ENCODE data around the gene MMP28. TPM values are rescaled to one million over a fixed set of nuclear protein-coding genes. Genes with fewer than 3 reads are reported as not detected.

Gene MMP28
- total RNA-seq, 1 experiment from 2014 or later: not detected

DNA sequence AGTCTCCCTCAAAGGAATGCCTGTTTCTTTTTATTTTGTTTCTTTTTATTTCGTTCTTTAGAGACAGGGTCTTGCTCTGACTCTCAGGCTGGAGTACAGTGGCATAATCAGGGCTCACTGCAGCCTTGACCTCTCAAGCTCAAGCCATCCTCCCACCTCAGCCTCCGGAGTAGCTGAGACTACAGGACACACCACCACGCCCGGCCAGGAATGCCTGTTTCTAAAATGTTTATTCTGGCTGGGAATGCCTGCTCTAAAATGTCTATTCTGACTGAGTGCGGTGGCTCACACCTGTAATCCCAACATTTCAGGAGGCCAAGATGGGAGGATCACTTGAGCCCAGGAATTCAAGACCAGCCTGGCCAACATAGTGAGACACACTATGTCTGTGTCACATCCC is 2.5 kb upstream of the MMP28 start:
- no peak overlapping the region for H3K27ac ChIP-seq (ENCODE audit: insufficient read length, low read depth, low read length)
- H3K4me1 Mint-ChIP-seq: peaks cover 6 to 12% of the 10 kb centered on the region in 2 experiments
- no peaks in the 10 kb centered on the region for H3K36me3 Mint-ChIP-seq (ENCODE audit: insufficient read depth in 1 of 3, low read depth in 3 of 3)
- no peaks in the 10 kb centered on the region for H3K79me1 ChIP-seq (ENCODE audit: insufficient read depth, low read depth, low read length, poor library complexity, severe bottlenecking)
- H3K27me3 Mint-ChIP-seq (ENCODE audit: low read depth): peaks cover 77% of the 10 kb centered on the region
- H3K4me3 Mint-ChIP-seq: no peak overlapping the region
- H2AK5ac ChIP-seq (ENCODE audit: insufficient read length, low read length): no peak overlapping the region
- H2BK15ac ChIP-seq (ENCODE audit: low read depth, low read length): no peak overlapping the region
- 0 out of 2 replicates have a peak, but pooled peaks cover 2% of the 10 kb centered on the region for H3K4me1 ChIP-seq (ENCODE audit: insufficient read depth, low read length)
- H3K27me3 ChIP-seq (ENCODE audit: insufficient read depth, low read length): peaks cover 33% of the 10 kb centered on the region
- H3K4ac ChIP-seq (ENCODE audit: low read depth, low read length): no peak overlapping the region
- no peaks in the 10 kb centered on the region for H3K9me3 Mint-ChIP-seq
- H3K9me3 ChIP-seq (ENCODE audit: control insufficient read depth, low read depth, low read length): no peaks in the 10 kb centered on the region
- H3K23me2 ChIP-seq (ENCODE audit: insufficient read length, low read depth, low read length, poor library complexity, severe bottlenecking): peaks cover 6% of the 10 kb centered on the region
- H3T11ph ChIP-seq (ENCODE audit: low read length): no peak overlapping the region
- TF ChIP-seq, protein P1, sequence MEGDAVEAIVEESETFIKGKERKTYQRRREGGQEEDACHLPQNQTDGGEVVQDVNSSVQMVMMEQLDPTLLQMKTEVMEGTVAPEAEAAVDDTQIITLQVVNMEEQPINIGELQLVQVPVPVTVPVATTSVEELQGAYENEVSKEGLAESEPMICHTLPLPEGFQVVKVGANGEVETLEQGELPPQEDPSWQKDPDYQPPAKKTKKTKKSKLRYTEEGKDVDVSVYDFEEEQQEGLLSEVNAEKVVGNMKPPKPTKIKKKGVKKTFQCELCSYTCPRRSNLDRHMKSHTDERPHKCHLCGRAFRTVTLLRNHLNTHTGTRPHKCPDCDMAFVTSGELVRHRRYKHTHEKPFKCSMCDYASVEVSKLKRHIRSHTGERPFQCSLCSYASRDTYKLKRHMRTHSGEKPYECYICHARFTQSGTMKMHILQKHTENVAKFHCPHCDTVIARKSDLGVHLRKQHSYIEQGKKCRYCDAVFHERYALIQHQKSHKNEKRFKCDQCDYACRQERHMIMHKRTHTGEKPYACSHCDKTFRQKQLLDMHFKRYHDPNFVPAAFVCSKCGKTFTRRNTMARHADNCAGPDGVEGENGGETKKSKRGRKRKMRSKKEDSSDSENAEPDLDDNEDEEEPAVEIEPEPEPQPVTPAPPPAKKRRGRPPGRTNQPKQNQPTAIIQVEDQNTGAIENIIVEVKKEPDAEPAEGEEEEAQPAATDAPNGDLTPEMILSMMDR (conservative IDR thresholded peaks at IDR 0.05): no peak
- H4K20me1 ChIP-seq (ENCODE audit: control insufficient read depth, insufficient read depth, insufficient read length): no peaks in the 10 kb centered on the region
- H3K14ac ChIP-seq (ENCODE audit: insufficient read depth, low read length): no peak overlapping the region
- H4K5ac ChIP-seq (ENCODE audit: insufficient read length, low read depth, low read length): no peak overlapping the region
- H3K9ac ChIP-seq (ENCODE audit: extremely low read depth, insufficient read length, low read length): no peak overlapping the region
- no peak overlapping the region for H3K18ac ChIP-seq (ENCODE audit: insufficient read length, low read depth, low read length)
- WGBS (ENCODE audit: extremely low coverage, insufficient read length, low lambda C conversion rate): no CpG with 5 or more reads among the region's 5 CpGs
- no peak overlapping the region for H3K23ac ChIP-seq (ENCODE audit: insufficient read length, low read depth, low read length)
- no peak overlapping the region for H3K27ac Mint-ChIP-seq
- H2BK12ac ChIP-seq (ENCODE audit: insufficient read length, low read depth, low read length): no peak overlapping the region
- DNase-seq: no peak
- no peak overlapping the region for H4K91ac ChIP-seq (ENCODE audit: insufficient read length, low read depth, low read length)
- H2BK20ac ChIP-seq (ENCODE audit: low read depth, low read length, poor library complexity, severe bottlenecking): no peak overlapping the region
- no peak overlapping the region for H2BK120ac ChIP-seq (ENCODE audit: low read depth, low read length, poor library complexity, severe bottlenecking)
- H3K79me2 ChIP-seq (ENCODE audit: insufficient read depth, low read length): no peaks in the 10 kb centered on the region
- H2AFZ ChIP-seq (ENCODE audit: low read length): no peak overlapping the region
- H3K56ac ChIP-seq (ENCODE audit: insufficient read length, low read depth, low read length): no peak overlapping the region
- H3K4me2 ChIP-seq (ENCODE audit: insufficient read depth, insufficient read length, low read length): no peak overlapping the region
- no peak overlapping the region for H2BK5ac ChIP-seq (ENCODE audit: insufficient read length, low read length)
- no peak overlapping the region for H4K8ac ChIP-seq (replicated peaks; ENCODE audit: insufficient read length, low read depth, low read length)

All from H9 (cell line).